Measurements from ENCODE around the gene SAFB.

The SAFB gene

DNA sequence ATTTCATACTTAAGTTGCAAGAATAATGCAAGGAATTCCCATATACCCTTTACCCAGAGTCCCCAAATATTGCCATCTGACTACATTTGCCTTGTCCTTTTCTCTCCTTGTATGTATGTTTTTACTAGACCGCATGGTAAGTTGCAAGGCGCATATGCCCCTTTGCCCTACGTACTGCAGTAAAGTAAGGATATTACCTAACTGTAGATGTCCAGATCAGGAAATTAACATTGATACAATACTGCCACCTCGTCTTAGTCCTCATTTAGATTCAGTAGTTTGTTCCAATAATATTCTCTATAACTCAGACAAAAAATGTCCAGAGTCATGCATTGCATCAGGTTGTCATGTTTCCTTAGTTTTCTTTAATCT is 9.3 kb downstream of the SAFB start:
- TF ChIP-seq EZH2phosphoT487 (IDR thresholded peaks at IDR 0.05; ENCODE audit: borderline replicate concordance): no peak
- no peak for TF ChIP-seq CTCF (conservative IDR thresholded peaks at IDR 0.05; ENCODE audit: low read length)
- Histone ChIP-seq H3F3A (ENCODE audit: low read depth) (no peaks in the 10 kb centered on the region), H3K9me3 (ENCODE audit: insufficient read depth, low read depth, low read length) (no peaks in the 10 kb centered on the region), H3K4me1 (ENCODE audit: insufficient read depth, low read length, poor library complexity, severe bottlenecking) (peaks cover 32% of the 10 kb centered on the region), H3K9me2 (replicated peaks; ENCODE audit: low read depth, low read length) (no peaks in the 10 kb centered on the region), H3K27me3 (ENCODE audit: insufficient read depth, low read length, poor library complexity, severe bottlenecking) (no peaks in the 10 kb centered on the region), H3K4me2 (ENCODE audit: low read depth, low read length, poor library complexity, severe bottlenecking) (peak overlapping the region; percentile 39), H3K9ac (ENCODE audit: low read depth, low read length, poor library complexity, severe bottlenecking) (no peak overlapping the region), H3K4me3 (ENCODE audit: low read length, poor library complexity, severe bottlenecking) (no peak overlapping the region), H3K79me2 (ENCODE audit: insufficient read depth, low read length) (peaks cover 99% of the 10 kb centered on the region), H4K20me1 (ENCODE audit: insufficient read depth, low read length, poor library complexity, severe bottlenecking) (peaks cover 88% of the 10 kb centered on the region), H3K36me3 (ENCODE audit: insufficient read depth, low read length) (peaks cover 49% of the 10 kb centered on the region), H2AFZ (ENCODE audit: low read length) (no peak overlapping the region)

GRCh38 chr19:5632657-5633056 is 9.8 kb downstream of the SAFB start:
- TF ChIP-seq EZH2phosphoT487 (IDR thresholded peaks at IDR 0.05; ENCODE audit: borderline replicate concordance): no peak
- no peak for TF ChIP-seq CTCF (conservative IDR thresholded peaks at IDR 0.05; ENCODE audit: low read length)
- Histone ChIP-seq H2AFZ (ENCODE audit: low read length) (no peak overlapping the region), H3K9ac (ENCODE audit: low read depth, low read length, poor library complexity, severe bottlenecking) (no peak overlapping the region), H4K20me1 (ENCODE audit: insufficient read depth, low read length, poor library complexity, severe bottlenecking) (peaks cover 88% of the 10 kb centered on the region), H3K9me2 (replicated peaks; ENCODE audit: low read depth, low read length) (no peaks in the 10 kb centered on the region), H3K4me1 (ENCODE audit: insufficient read depth, low read length, poor library complexity, severe bottlenecking) (peaks cover 28% of the 10 kb centered on the region), H3K36me3 (ENCODE audit: insufficient read depth, low read length) (peaks cover 47% of the 10 kb centered on the region), H3K27me3 (ENCODE audit: insufficient read depth, low read length, poor library complexity, severe bottlenecking) (no peaks in the 10 kb centered on the region), H3K4me2 (ENCODE audit: low read depth, low read length, poor library complexity, severe bottlenecking) (peak overlapping the region; percentile 39), H3K9me3 (ENCODE audit: insufficient read depth, low read depth, low read length) (no peaks in the 10 kb centered on the region), H3K79me2 (ENCODE audit: insufficient read depth, low read length) (peaks cover 99% of the 10 kb centered on the region), H3K4me3 (ENCODE audit: low read length, poor library complexity, severe bottlenecking) (no peak overlapping the region), H3F3A (ENCODE audit: low read depth) (no peaks in the 10 kb centered on the region)

- Histone ChIP-seq H3K4me1 (ENCODE audit: insufficient read depth, low read length, poor library complexity, severe bottlenecking) (peaks cover 8% of the 10 kb centered on the region), H3K36me3 (ENCODE audit: insufficient read depth, low read length) (peaks cover 32% of the 10 kb centered on the region; the same call in 1 of the 2 replicates), H3K9ac (ENCODE audit: low read depth, low read length, poor library complexity, severe bottlenecking) (no peak overlapping the region), H3K9me3 (ENCODE audit: insufficient read depth, low read depth, low read length) (no peaks in the 10 kb centered on the region), H3K27me3 (ENCODE audit: insufficient read depth, low read length, poor library complexity, severe bottlenecking) (no peaks in the 10 kb centered on the region), H3F3A (ENCODE audit: low read depth) (no peaks in the 10 kb centered on the region), H3K4me2 (ENCODE audit: low read depth, low read length, poor library complexity, severe bottlenecking) (no peak overlapping the region), H3K9me2 (replicated peaks; ENCODE audit: low read depth, low read length) (no peaks in the 10 kb centered on the region), H3K79me2 (ENCODE audit: insufficient read depth, low read length) (peaks cover 98% of the 10 kb centered on the region), H2AFZ (ENCODE audit: low read length) (no peak overlapping the region), H4K20me1 (ENCODE audit: insufficient read depth, low read length, poor library complexity, severe bottlenecking) (peaks cover 81% of the 10 kb centered on the region), H3K4me3 (ENCODE audit: low read length, poor library complexity, severe bottlenecking) (no peak overlapping the region)
- no peak for TF ChIP-seq CTCF (conservative IDR thresholded peaks at IDR 0.05; ENCODE audit: low read length)
- TF ChIP-seq EZH2phosphoT487 (IDR thresholded peaks at IDR 0.05; ENCODE audit: borderline replicate concordance): no peak
Measured at GRCh38 chr19:5635427-5635826, 12.5 kb downstream of the SAFB start.

Data from Loucy (cell line).